PC-9 (cell line): ENCODE data around the gene APOBEC3C.
"Not testable (repeated sequence)": the region's sequence is repeated elsewhere in the genome, so short reads cannot be mapped to it uniquely, and the experiment has no call there.

Experiments
- CTCF ChIP-seq: fragments of 200-600 bp; sonication (generic); conservative IDR thresholded peaks from 2 replicates; pipeline ENCODE4 v1.6.1; 2017; ENCODE audit warnings: mixed run types, antibody characterized with exemption, mild to moderate bottlenecking, moderate library complexity
- EZH2 ChIP-seq: fragments of 200-600 bp; sonication (generic); IDR thresholded peaks from 2 replicates; pipeline ENCODE4 v1.8.0; 2017; ENCODE audit warnings: antibody characterized with exemption, low read depth

- not testable (repeated sequence) for TF ChIP-seq EZH2, CTCF
These were observed 36.8 kb upstream of the APOBEC3C start for GRCh38 chr22:38977289-38977688.
